GM19395 (cell line): ENCODE data around the gene HOXB4.

ENCODE experiments used
- ATAC-seq: cut with Tn5 transposase; IDR thresholded peaks from one replicate; pipeline ENCODE4 v1.9.1; 2021; ENCODE audit warnings: mild to moderate bottlenecking, moderate library complexity; ENCODE audit not compliant: unreplicated experiment

HOXB4 gene

DNA sequence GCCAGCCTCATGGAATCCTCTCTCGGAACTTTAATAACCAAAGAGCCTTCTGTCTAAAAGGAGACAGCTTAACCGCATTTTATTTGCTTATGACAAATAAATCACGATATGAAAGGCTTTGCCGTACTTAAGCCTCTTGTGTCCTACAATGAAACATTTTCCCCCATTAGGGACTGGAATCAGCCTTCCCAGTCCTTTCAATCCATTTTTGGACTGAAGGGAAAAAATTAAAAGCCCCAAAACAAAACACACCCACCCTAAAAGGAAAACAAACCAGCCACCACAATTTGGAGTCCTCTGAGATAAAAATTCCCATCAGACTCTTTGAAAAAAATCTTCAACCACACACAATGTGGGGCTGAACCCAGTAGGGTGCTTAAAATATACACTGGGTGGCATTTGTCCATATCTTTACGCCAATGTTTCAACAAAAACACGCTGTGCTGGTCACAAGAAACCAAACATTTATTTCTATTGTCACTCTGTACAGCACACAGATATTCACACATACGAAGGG is 3.0 kb downstream of the HOXB4 start:
- ATAC-seq: no peak

DNA sequence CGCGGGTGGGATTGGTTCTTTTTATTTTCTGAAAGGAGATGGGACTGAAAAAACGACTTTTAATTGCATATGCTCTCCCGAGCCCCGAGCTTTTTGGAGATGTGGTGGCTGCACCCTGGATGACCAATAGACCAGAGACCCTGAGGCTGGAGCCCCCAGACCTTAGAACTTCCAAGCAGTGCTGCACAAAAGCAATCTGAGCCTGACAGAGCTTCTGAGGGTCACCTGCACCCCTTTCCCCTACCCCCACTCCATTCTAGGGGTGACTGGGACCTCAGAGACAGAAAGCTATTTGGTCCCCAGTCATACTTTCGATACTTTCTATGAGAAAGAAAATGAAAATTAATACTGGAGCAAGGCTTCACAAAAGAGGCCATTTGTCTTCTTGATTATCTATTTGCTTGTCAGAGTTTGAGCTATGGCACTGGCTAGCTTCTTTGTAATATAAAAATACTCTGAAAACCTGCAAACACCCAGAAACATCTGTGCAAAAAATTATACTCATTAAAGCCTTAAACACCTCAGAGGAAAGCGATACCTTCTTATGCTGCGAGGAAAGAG is 3.6 kb downstream of the HOXB4 start:
- no peak for ATAC-seq

DNA sequence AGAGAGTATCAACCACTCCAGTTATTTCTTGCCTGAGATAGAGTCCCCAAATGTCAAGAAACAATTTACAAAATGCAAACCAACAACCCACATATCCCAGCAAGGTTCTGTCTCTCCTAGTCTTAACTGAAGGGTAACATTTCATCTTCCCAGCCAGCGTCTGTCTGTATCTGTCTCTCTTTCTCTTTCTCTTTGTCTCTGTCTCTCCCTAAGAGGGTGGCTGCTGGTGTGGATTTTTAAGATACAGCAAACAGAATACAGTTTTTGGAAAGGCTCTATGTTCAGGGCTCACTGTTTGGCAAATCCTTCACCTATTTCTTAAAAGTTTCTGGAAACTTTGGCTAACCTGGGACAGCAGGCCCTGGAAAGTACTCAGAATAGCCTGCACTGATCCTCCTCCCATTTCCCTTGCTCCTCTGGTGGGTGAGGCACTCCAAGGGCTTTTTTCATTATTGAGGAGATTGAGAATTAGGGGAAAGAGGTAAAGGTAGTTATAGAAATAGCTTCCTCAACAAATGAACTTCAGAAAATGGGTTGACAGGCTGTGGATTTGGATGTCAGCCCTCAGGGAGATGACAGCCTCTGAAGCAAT is 6.2 kb downstream of the HOXB4 start:
- ATAC-seq: no peak

DNA sequence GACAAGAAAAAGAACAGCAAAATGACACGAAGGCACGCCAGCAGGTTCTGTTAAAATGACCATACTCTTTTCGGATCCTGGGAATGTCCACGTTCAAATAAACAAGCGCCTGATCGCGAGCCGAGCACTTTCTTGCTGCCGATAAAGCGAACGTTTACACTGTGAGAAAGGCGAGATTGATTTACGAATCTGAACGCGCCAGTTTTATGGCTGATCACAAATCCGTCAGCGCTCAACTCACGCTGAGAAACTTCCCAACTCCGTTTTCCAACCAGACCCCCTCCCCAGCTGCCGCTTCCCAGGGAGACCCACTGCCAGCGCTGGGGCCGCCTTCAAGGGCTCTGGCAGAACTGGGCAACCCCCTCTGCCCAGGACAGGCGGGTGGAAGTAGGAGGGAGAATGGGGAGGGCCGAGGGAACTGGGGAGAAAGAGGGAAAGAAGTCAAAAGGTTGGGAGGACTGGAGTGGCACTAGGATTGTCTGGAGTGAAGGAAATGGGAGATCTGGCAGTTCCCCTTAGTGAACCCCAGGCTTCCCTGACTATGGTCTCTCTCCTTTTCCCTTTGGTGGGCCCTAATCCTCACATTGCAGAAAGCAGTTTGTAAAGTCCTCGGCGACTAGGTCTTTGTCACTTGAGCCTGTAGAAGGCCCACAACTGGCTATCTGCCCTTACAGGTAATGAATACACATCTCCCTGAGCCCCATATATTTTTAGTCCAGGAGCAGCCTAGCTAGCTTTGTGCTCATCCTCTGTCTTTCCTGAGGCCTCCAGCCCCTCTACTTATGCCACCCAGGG is 6.9 kb downstream of the HOXB4 start:
- no peak for ATAC-seq

DNA sequence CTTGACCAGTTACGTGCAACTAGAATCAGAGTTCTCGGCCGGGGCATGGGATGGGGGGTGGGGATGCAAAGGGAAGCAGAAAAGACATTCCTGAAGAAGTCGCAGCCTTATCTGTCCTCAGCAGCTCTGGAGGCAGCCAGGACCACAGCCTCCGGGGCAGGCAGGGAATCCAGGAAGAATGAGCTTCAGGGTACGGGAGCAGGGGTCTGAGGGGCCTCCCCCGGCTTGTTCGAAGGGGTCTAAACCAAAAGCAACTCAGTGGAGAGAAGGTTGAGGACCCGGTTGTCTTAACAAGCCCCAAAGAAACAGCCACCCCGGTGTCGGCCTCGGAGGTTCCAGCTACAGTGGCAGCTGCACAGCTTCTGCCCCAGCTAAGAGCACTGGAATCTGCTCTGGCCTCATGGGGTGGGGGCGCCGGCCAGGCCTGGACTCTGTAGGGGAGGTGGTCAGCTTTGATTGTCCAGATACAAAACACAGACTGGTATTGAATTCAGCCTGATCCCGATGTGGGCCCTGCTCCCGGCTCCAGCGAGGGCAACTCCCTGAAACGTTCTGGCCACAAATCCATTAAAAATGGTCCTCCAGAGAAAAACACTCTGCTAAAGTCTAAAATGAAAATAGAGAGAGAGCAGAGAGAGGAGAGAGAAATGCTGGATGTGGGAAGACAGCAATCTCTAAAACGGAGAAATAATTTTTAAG is 7.7 kb downstream of the HOXB4 start:
- no peak for ATAC-seq

DNA sequence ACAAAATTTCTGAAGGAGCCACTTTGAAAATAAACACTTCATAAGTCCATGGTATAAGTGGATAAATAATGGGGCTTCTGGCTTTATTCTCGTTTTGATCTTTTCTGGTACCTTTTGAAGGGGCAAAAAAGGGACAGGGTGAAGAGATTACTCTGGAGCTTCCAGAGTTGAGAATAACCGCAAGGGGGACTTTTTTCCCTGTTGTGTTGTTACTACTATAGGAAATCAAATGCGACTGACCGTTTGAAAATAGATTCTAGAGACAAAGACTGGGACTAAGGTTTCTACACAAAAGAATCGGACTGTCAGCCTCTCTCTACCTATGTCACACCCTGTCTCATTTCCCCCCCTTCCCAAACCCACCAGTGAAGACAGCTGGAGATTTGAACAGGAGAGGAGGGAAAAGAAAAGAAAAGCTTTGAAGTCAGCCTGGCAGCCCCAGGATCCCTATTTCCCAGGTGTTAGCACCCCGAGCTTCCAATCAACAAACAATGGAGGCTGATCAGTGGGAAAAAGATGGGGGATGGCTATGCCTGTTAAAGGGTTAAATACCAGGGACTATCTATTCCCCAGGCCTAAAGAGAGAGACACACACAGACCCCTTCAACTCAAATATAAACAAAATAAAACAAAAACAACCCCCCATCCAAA is 8.4 kb downstream of the HOXB4 start:
- ATAC-seq: no peak

- ATAC-seq: no peak
These were observed 8.9 kb downstream of the HOXB4 start for GRCh38 chr17:48569240-48569582.

DNA sequence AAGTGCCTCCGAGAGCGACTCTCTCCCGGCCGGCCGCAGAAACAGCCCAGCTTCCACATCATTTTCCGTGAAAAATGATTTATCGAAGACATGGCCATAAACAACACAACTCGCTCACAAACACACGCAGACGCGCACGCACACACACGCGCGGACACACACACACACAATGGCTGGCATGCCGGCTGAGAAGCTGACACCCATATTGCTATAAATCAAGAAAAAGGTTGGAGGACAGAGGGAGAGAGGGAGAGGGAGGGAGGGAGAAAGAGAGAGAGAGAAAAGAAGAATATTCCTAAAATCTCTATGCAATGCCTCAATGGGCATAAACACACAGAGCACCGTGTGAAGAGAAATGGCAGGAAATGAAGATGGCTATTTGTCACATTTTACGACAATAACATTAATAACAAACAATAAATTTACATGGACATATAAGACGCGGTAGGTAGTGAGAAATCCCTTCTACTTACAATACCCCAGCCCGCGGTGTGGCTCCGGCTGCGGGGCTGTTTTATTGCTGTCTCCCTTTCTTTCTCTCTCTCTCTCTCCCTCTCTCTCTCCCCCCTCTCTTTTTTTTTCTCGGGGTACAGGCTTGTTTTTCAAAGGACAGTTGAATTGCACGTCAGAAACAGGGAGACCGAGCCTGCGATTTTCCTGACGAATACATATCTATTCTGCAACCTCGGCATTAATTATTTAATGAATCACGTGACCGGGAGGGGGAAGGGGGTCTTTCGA is 9.5 kb downstream of the HOXB4 start:
- ATAC-seq: no peak

DNA sequence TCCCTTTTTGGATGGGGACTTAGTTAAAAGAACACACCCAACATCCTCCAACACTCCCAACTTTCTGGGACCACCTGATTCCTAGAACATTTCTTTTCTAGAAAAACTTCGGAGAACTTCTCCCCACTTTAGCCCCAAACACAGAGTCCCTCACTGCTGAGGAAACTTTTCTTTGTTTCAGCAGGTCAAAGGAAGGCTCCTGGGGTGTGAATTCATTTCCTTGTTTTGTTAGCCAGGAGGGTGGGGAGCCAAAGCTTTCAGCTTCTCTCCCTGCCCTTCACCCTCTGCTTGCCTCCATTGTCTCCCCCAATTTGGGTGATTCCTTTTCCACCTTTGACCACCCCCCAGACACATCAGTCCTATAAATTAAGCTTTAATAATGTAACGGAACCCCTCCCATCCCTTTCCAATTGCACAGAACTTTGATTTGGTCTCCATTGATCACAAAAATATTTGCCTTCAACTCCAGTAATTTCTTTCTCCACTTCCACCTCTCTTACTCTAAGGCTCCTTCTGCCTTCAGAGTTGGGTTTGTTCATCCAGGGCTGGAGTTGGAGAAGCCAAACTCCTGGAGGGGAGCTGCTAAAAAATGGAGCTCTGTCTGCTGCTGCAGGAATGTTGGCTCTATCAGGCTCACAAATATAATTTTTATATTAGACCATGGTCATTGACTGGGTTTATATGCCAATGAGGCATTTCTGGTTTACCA is 10.3 kb downstream of the HOXB4 start:
- no peak for ATAC-seq

- ATAC-seq: no peak
These were observed 10.9 kb downstream of the HOXB4 start for GRCh38 chr17:48567209-48567608.

DNA sequence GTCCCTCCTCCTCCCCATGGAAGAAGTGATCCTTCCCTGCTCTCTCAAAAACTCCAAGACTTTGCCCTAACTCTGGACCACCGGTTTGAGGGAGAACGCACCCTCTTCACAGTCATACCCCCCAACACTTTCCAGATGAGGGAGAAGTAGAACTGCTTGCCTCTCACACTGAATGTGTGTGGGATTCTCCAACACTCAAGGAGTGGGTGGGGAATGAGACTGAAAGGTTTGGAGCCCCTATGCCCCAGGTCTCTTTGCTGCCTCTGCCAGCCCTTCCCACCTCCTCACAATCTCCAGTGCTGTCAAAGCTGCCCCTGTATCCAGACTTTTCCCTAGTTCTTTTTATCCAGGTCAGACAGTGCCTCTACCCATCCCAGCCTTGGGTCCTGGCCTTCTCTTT is 11.4 kb downstream of the HOXB4 start:
- ATAC-seq: no peak

DNA sequence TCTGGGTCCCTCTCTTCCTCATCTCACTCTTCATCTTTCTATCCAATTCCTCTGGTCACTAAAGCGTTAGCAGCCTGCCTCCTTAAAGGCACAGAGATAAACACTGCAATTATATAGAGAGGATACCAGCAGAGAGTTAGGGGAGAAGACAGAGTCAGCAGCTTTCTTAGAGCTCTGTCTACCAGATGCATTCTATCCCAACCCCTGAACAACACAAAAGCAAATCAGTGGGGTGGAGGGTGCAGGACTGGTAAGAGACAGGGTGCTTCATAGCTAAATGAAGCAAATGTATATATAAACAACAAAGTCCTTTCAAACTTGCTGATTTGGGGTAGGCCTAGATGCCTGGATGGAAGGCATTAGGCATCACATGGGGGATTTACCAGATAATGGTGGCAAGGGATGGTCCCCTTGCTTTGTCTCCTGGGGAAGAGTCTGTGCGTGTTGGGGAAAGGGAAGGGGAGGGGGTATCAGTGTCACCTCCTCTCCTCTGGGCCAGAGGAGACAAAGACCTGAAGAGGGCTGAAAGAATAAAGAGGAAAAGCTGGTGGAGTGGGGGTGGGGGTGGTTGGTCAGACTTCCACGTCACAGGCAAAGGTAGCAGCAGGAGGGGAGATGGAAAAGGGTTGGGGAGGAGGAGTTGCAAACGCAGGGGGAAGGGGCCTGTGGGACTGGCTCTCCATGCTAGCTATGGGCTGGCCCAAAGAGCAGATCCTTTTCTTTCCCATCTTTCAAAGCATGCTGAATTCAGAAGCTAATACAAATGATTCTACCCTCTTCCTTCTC is 12.0 kb downstream of the HOXB4 start:
- no peak for ATAC-seq

GRCh38 chr17:48565022-48565554 is 13.1 kb downstream of the HOXB4 start:
- no peak for ATAC-seq

- ATAC-seq: no peak
These were observed 13.7 kb downstream of the HOXB4 start for GRCh38 chr17:48564188-48565021.

DNA sequence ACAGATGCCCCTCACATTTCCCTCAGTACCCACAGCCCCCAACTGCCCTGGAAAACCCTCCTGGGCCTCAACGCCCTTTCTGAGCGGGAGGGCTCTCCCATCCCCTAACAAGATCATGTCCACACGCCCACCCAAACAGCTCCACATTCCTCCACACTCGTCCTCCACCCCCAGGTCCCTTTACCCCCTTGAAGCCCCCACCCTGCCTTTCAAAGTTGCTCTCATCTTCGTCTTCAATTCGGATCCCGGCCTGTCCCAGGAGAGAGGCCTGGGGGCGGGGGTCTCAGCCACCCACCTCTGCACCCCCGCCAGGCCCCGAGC is 14.3 kb downstream of the HOXB4 start:
- no peak for ATAC-seq

- ATAC-seq: no peak
These were observed 14.7 kb downstream of the HOXB4 start for GRCh38 chr17:48563385-48563838.

DNA sequence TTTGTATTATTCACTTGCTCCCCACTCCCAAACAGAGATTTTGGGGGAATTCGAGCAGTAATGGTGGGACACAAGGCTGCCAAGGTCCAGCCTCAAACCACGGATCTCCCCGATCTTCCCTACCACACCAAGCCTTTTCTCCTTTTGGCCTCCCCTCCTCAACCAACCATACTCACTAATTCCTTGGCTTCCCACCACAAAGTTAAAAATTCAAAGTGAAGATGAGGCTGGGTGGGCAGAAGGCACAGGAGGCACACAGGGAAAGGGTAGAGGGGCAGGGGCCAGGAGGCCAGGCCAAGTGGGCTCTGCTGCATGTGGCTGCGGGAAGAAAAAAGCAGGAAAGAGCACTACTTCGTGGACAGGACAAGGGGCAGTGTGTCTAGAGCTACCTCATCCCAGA is 15.2 kb downstream of the HOXB4 start:
- ATAC-seq: no peak
